Endothelial cell of umbilical vein (primary cell): Measurements from ENCODE around the gene TBX15. TPM values are rescaled to one million over a fixed set of nuclear protein-coding genes. Genes with fewer than 3 reads are reported as not detected.

Experiments
- BruUV-seq: library from RNA; stranded (reverse); fragments of 400-500 nt; replicated peaks from 2 replicates; lab custom pipeline; 2021; lab: Mats Ljungman, UMichigan
- CTCF ChIA-PET: fragments of 300-600, 350-600 bp; sonication (Branson Sonifier 250); formaldehyde crosslinking; loops from one replicate; lab custom pipeline; 2021; ENCODE audit warnings: antibody characterized with exemption, inconsistent platforms; lab: Charles Lee
- POLR2A ChIA-PET: fragments of 300-600, 350-600 bp; sonication (Branson Sonifier 250); formaldehyde crosslinking; loops from one replicate; lab custom pipeline; 2021; ENCODE audit warnings: antibody characterized with exemption, inconsistent platforms; lab: Charles Lee
- DNase-seq: peaks from one replicate; pipeline ENCODE4 v3.0.0-alpha.2; 2011; ENCODE audit warnings: low read depth, low spot score
- FAIRE-seq: peaks from 2 replicates; lab custom pipeline; 2011; peaks lifted over from hg19 to GRCh38; lab: Jason Lieb, UNC
- H2AFZ ChIP-seq: 2 replicates; pipeline ENCODE4 v1.6.0; 2012; ENCODE audit warnings: low read depth, low read length, control low read depth, inconsistent platforms
- H3K27ac ChIP-seq: 2 replicates; pipeline ENCODE4 v1.5.1; 2011; ENCODE audit warnings: low read depth, mild to moderate bottlenecking, control low read depth, low read length, moderate library complexity; ENCODE audit not compliant: insufficient read depth
- H3K27me3 ChIP-seq, 2 experiments: 2 replicates each; pipeline versions ENCODE4 v1.6.0 to v1.6.1; 2011; ENCODE audit warnings: low read length in 2 of 2, mixed read lengths in 1 of 2; ENCODE audit not compliant: control insufficient read depth in 2 of 2, insufficient read depth in 2 of 2
- H3K36me3 ChIP-seq, 2 experiments: 2 replicates in 1 of 2; 3 replicates in 1 of 2; pipeline ENCODE4 v1.5.1; 2011; ENCODE audit warnings: low read length in 2 of 2, mild to moderate bottlenecking in 1 of 2, moderate library complexity in 1 of 2; ENCODE audit not compliant: control insufficient read depth in 2 of 2, insufficient read depth in 2 of 2; ENCODE audit errors: extremely low read depth in 1 of 2
- H3K4me1 ChIP-seq: 3 replicates; pipeline ENCODE4 v1.5.1; 2011; ENCODE audit warnings: mild to moderate bottlenecking, low read length; ENCODE audit not compliant: control insufficient read depth, insufficient read depth; ENCODE audit errors: extremely low read depth
- H3K4me2 ChIP-seq: 2 replicates; pipeline ENCODE4 v1.6.1; 2011; ENCODE audit warnings: low read length, control low read depth, mixed read lengths; ENCODE audit not compliant: insufficient read depth
- H3K4me3 ChIP-seq, 3 experiments: fragments of 200-600 bp in 1 of 3; sonication (generic), shearing (Covaris generic) in 1 of 3; replicated peaks in 1 of 3; 2 replicates each; pipeline ENCODE4 v1.5.1; 2011 to 2016; ENCODE audit warnings: control low read depth in 3 of 3, low read length in 3 of 3, mild to moderate bottlenecking in 2 of 3, inconsistent platforms in 1 of 3, low read depth in 1 of 3, moderate library complexity in 1 of 3; ENCODE audit not compliant: insufficient read depth in 1 of 3
- H3K79me2 ChIP-seq: 2 replicates; pipeline ENCODE4 v1.6.0; 2012; ENCODE audit warnings: low read length, inconsistent platforms; ENCODE audit not compliant: control insufficient read depth, insufficient read depth
- H3K9ac ChIP-seq: replicated peaks from 2 replicates; pipeline ENCODE3; 2011; ENCODE audit warnings: low read length, control low read depth; ENCODE audit not compliant: insufficient read depth; ENCODE audit errors: extremely low read depth
- H3K9me1 ChIP-seq: replicated peaks from 3 replicates; pipeline ENCODE4 v1.6.0; 2011; ENCODE audit warnings: mild to moderate bottlenecking, low read length; ENCODE audit not compliant: control insufficient read depth, insufficient read depth; ENCODE audit errors: extremely low read depth
- H3K9me3 ChIP-seq: replicated peaks from 2 replicates; pipeline ENCODE4 v1.5.1; 2012; ENCODE audit warnings: low read length, inconsistent platforms; ENCODE audit not compliant: control insufficient read depth, insufficient read depth
- H4K20me1 ChIP-seq: replicated peaks from 2 replicates; pipeline ENCODE3; 2011; ENCODE audit warnings: mild to moderate bottlenecking, low read length; ENCODE audit not compliant: control insufficient read depth, insufficient read depth; ENCODE audit errors: extremely low read depth
- CTCF ChIP-seq, 2 donors: IDR thresholded peaks; 1 replicate in 1 of 2; 2 replicates in 1 of 2; pipeline ENCODE4 v1.5.1; 2011; ENCODE audit warnings: low read length in 2 of 2, mild to moderate bottlenecking in 2 of 2, moderate library complexity in 2 of 2, control low read depth in 1 of 2, inconsistent platforms in 1 of 2, low read depth in 1 of 2; ENCODE audit not compliant: insufficient read depth in 1 of 2; ENCODE audit errors: extremely low read depth in 1 of 2
- EZH2 ChIP-seq: IDR thresholded peaks from 2 replicates; pipeline ENCODE4 v1.6.1; 2012; ENCODE audit warnings: borderline replicate concordance, low read depth, mild to moderate bottlenecking, moderate library complexity, low read length, inconsistent platforms; ENCODE audit not compliant: severe bottlenecking
- FOS ChIP-seq: IDR thresholded peaks from 2 replicates; pipeline ENCODE4 v1.6.1; 2011; ENCODE audit warnings: mild to moderate bottlenecking, low read length, moderate library complexity, borderline replicate concordance; ENCODE audit not compliant: insufficient read depth
- GATA2 ChIP-seq: IDR thresholded peaks from 2 replicates; pipeline ENCODE4 v1.7.0; 2011; ENCODE audit warnings: low read depth, mild to moderate bottlenecking, moderate library complexity, mixed read lengths, low read length; ENCODE audit not compliant: insufficient read length, insufficient read depth
- JUN ChIP-seq: IDR thresholded peaks from 2 replicates; pipeline ENCODE4 v1.6.1; 2011; ENCODE audit warnings: borderline replicate concordance, low read depth; ENCODE audit not compliant: insufficient read length, insufficient read depth
- MAX ChIP-seq: IDR thresholded peaks from 2 replicates; pipeline ENCODE4 v1.6.1; 2011; ENCODE audit not compliant: insufficient read depth, insufficient read length
- MYC ChIP-seq: IDR thresholded peaks from one replicate; pipeline ENCODE4 v1.6.1; 2011; ENCODE audit warnings: mild to moderate bottlenecking, low read depth, low read length
- POLR2A ChIP-seq: IDR thresholded peaks from 2 replicates; pipeline ENCODE4 v1.6.1; 2012; ENCODE audit warnings: low read depth, mild to moderate bottlenecking, control low read depth, low read length
- POLR2AphosphoS5 ChIP-seq: IDR thresholded peaks from 2 replicates; pipeline ENCODE4 v1.6.1; 2012; ENCODE audit warnings: low read depth, mild to moderate bottlenecking, control low read depth, low read length, moderate library complexity; ENCODE audit not compliant: insufficient read depth
- dilution Hi-C: fragments of 300-500 bp; cut with MboI; formaldehyde crosslinking; loops from one replicate; pipeline ENCODE4 v1.15.0; 2019; ENCODE audit warnings: low sequenced_read_pairs; ENCODE audit not compliant: extremely low pct_ligation_motif_present
- intact Hi-C: fragments of 100-400 bp; cut with micrococcal nuclease; formaldehyde crosslinking; loops from one replicate; pipeline ENCODE4 v1.10.0; 2022
- polyA plus RNA-seq, 4 experiments: library from polyadenylated mRNA; depleted of rRNA in 3 of 4; stranded (reverse) in 3 of 4; unstranded in 1 of 4; fragments of >200 nt; gene quantifications; 2 replicates each; pipeline versions ENCODE4 v1.2.1 to v1.2.3, GENCODE V29; 2011 to 2012; ENCODE audit warnings: missing spikeins in 1 of 4
- total RNA-seq: library from RNA; stranded (reverse); gene quantifications from 2 replicates; pipeline ENCODE4 v1.2.3, GENCODE V29; 2021

Gene TBX15
- total and polyA plus RNA-seq, 2 donors (not counting 3 experiments of a cell fraction or from before 2014, with no cell fraction given) = 0.01 TPM; not detected in 1

GRCh38 chr1:118990513-118991152, 2.5 kb upstream of the TBX15 start:
- peaks cover 12% of the 10 kb centered on the region for H3K4me1 ChIP-seq
- CTCF ChIA-PET = interaction anchor here (1.3 to 1.7 kb wide), 2 partner anchors 11 to 18 kb away, joined by 7 to 9 read pairs; no protein-coding TSS in a partner anchor
- H3K9me3 ChIP-seq = no peaks in the 10 kb centered on the region
- no peaks in the 10 kb centered on the region for H4K20me1 ChIP-seq
- DNase-seq (no peak), FAIRE-seq (no peak)
- H2AFZ ChIP-seq = no peak overlapping the region
- intact Hi-C loops = no loop called here
- no peaks in the 10 kb centered on the region for H3K79me2 ChIP-seq
- no TSS peak for BruUV-seq
- no peak overlapping the region for H3K27ac ChIP-seq
- H3K36me3 ChIP-seq = no peaks in the 10 kb centered on the region
- H3K4me3 ChIP-seq = no peak overlapping the region
- peaks cover 94 to 98% of the 10 kb centered on the region in 2 experiments for H3K27me3 ChIP-seq
- no peaks in the 10 kb centered on the region for H3K9me1 ChIP-seq
- no peak overlapping the region for H3K9ac ChIP-seq
- dilution Hi-C loops = no loop called here
- no peak for TF ChIP-seq MAX
- TF ChIP-seq FOS = no peak
- TF ChIP-seq CTCF (IDR thresholded peaks at IDR 0.05; ENCODE audit: extremely low read depth in 1 of 2, insufficient read depth in 1 of 2, low read depth in 1 of 2, low read length in 2 of 2) = no peak
- no peak for TF ChIP-seq GATA2
- TF ChIP-seq POLR2AphosphoS5 = no peak
- TF ChIP-seq POLR2A = no peak
- no peak for TF ChIP-seq JUN
- TF ChIP-seq MYC = no peak
- no peak for TF ChIP-seq EZH2
- H3K4me2 ChIP-seq = no peak overlapping the region
- POLR2A ChIA-PET = no interaction called here
